Large intestine (tissue), 3 donors: Measurements from ENCODE around the gene CPNE4. TPM values are rescaled to one million over a fixed set of nuclear protein-coding genes. Genes with fewer than 3 reads are reported as not detected.

Source experiments
- DNase-seq, 2 donors: peaks; one replicate each; pipeline versions ENCODE4 v3.0.0 to v3.0.0-alpha.2; 2013
- H3K27ac ChIP-seq: one replicate; pipeline ENCODE4 v1.5.1; 2013; ENCODE audit warnings: low read length
- H3K27me3 ChIP-seq: 2 replicates; pipeline ENCODE4 v1.6.1; 2013; ENCODE audit warnings: low read length; ENCODE audit not compliant: control insufficient read depth, insufficient read depth
- H3K36me3 ChIP-seq: 2 replicates; pipeline ENCODE4 v1.6.1; 2013; ENCODE audit warnings: low read length; ENCODE audit not compliant: control insufficient read depth, insufficient read depth
- H3K4me1 ChIP-seq: one replicate; pipeline ENCODE4 v1.6.1; 2013; ENCODE audit warnings: low read length; ENCODE audit not compliant: control insufficient read depth, insufficient read depth
- H3K4me3 ChIP-seq: one replicate; pipeline ENCODE4 v1.5.1; 2013; ENCODE audit warnings: low read length
- H3K9me3 ChIP-seq: one replicate; pipeline ENCODE4 v1.6.1; 2013; ENCODE audit warnings: mild to moderate bottlenecking, low read depth, low read length, moderate library complexity; ENCODE audit not compliant: control insufficient read depth
- WGBS: methylation state at CpG from one replicate; pipeline ENCODE4 v1.1.5; 2013; ENCODE audit warnings: low lambda C conversion rate; ENCODE audit not compliant: insufficient coverage; 5-methylcytosine and 5-hydroxymethylcytosine counted together
- polyA plus RNA-seq: library from polyadenylated mRNA; unstranded; fragments of 120-200 nt; gene quantifications from one replicate; pipeline ENCODE4 v1.2.1, GENCODE V29; 2013

The CPNE4 gene
- polyA plus RNA-seq, 1 donor, result 2.9 TPM

DNA sequence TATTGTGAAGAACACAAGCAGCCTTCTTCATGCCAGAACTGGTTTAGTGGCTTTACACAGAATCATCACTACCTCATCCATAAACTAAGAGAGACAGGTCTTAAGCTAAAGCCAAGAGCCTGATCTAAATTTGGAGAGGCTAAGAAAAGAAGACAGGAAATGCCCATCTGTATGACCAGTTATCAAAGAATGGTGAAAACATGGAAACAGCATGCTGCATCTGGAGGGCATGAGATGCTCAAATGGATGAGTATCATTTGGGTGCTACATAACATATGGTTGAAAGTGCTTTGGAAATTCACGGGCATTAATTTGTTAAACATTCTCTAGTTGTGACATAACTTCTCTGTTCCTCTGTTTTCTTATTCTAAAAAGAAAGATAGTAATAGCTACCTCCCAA, 112.5 kb downstream of the CPNE4 start:
- Histone ChIP-seq H3K27ac (no peak overlapping the region), H3K36me3 (no peaks in the 10 kb centered on the region), H3K4me1 (no peaks in the 10 kb centered on the region), H3K4me3 (no peak overlapping the region), H3K9me3 (no peaks in the 10 kb centered on the region), H3K27me3 (no peaks in the 10 kb centered on the region)
- no peak for DNase-seq
- WGBS, result no CpG with 5 or more reads among the region's 1 CpG

DNA sequence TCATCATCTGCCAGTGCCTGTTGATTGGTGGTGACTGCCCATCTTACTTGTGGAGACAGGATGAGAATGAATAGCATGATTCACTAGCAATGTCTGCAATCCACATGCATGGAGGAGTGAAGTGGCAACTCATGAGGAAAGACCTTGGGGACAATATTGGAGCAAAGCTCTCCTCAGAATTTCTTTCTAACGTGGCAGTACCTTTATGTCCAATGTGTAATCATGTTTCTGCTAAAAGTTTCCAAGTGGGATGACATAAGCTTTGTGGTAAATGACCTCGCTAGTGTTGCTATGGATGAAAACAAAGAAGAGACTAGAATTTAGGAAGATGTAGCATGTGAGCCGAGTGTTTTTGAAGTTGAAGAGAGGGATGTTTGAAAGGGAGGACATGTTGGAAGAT, 117.8 kb downstream of the CPNE4 start:
- Histone ChIP-seq H3K4me3 (no peak overlapping the region), H3K27me3 (no peaks in the 10 kb centered on the region), H3K27ac (no peak overlapping the region), H3K36me3 (no peaks in the 10 kb centered on the region), H3K9me3 (no peaks in the 10 kb centered on the region), H3K4me1 (no peaks in the 10 kb centered on the region)
- DNase-seq, result no peak
- WGBS, result 100% methylated on average over 2 of the region's 3 CpGs

DNA sequence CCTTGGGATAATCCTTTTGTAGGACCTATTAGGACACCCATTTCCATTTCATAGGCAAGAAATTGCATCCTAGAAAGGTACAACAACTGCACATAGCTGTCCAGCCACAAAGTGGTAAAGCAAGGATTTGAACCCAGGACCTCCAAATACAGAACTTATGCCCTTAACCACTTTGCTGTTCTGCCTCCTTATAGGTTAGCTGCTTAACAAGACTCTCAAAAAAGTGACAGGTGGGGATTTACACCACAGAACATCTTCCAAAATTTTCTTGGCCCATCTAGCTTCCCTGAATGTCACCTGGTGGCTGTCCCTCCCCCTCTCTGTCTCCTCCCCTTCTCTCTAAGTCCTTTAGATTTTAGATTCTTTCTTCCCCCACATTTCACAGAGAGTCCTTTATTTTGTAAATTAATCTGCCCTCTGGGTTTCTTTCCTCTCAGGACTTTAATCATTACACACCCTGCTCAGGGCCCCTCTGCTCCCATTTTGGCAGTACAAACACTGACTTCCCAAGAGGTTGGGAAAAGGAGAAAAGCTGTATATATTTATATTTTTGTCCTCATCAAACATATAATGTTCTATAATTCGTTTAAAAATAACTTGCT, 120.6 kb downstream of the CPNE4 start:
- H3K4me1 ChIP-seq, result no peaks in the 10 kb centered on the region
- no peak overlapping the region for H3K27ac ChIP-seq
- no peak overlapping the region for H3K4me3 ChIP-seq
- WGBS, result no CpG with 5 or more reads among the region's 1 CpG
- no peak for DNase-seq
- H3K9me3 ChIP-seq, result no peaks in the 10 kb centered on the region
- no peaks in the 10 kb centered on the region for H3K27me3 ChIP-seq
- no peaks in the 10 kb centered on the region for H3K36me3 ChIP-seq

DNA sequence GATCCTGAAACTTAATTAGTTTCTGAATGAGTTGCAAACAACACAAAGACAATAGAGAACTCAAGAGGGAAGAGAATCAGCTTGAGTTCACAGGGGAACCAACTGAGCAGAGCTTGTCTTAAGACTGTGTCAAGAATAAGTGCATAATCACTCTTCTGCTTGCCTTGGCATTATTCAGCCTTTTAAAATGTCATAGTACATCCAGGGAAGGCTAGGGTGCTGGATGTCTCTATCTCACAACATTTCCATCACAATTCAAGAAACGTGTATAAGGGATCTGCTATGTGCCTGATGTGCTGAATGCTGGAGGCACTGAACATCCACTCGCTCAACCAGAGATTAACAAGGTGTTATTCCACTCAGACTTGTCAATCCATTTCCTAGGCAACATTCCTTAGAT, 122.6 kb downstream of the CPNE4 start:
- no CpG with 5 or more reads among the region's 2 CpGs for WGBS
- no peaks in the 10 kb centered on the region for H3K27me3 ChIP-seq
- no peak overlapping the region for H3K4me3 ChIP-seq
- H3K4me1 ChIP-seq, result no peaks in the 10 kb centered on the region
- no peaks in the 10 kb centered on the region for H3K36me3 ChIP-seq
- no peak for DNase-seq
- H3K27ac ChIP-seq, result no peak overlapping the region
- H3K9me3 ChIP-seq, result no peaks in the 10 kb centered on the region

DNA sequence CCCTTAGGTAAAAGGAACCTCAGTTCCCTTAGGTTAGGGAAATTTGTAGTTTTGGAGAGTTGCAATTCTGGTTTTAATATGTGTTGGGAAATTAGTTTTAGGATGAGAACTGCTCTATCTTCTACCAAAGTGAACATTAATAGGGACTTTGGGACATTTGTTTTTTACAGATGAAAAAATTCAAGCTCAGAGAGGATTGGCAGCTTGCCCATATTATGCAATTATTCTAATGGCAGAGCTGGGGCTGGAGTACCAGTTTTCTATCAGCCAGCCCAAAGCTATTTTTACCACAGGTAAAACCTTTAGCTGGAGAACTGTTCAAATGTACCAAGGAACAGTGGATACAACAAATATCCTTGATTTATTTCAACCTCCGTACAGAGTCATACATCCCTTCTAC, 127.0 kb downstream of the CPNE4 start:
- no peaks in the 10 kb centered on the region for H3K36me3 ChIP-seq
- no peak for DNase-seq
- 100% methylated on average over 1 of the region's 1 CpG for WGBS
- no peaks in the 10 kb centered on the region for H3K9me3 ChIP-seq
- no peaks in the 10 kb centered on the region for H3K4me1 ChIP-seq
- no peak overlapping the region for H3K4me3 ChIP-seq
- H3K27me3 ChIP-seq, result no peaks in the 10 kb centered on the region
- H3K27ac ChIP-seq, result no peak overlapping the region

DNA sequence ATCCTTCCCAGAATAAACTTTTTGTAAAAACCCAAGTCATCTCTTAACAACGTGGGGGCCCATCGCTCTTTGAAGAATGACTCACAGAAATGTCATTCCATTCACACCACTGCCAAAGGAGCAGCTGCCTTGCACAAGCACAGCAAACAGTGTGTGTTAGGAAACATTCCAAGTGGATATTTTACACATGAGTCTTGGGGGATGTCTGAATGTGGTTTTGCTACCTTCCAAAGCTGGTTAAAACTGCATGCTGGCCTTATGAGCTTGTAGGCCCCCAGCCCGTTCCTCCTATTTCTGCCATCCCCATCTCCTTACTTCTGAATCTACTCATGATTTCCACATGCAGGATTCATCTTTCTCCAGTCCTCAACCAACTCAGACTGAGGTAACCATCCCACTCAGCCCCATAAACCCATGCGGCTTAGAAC, 130.8 kb downstream of the CPNE4 start:
- Histone ChIP-seq H3K27ac (no peak overlapping the region), H3K4me3 (no peak overlapping the region), H3K4me1 (no peaks in the 10 kb centered on the region), H3K27me3 (no peaks in the 10 kb centered on the region), H3K9me3 (no peaks in the 10 kb centered on the region), H3K36me3 (no peaks in the 10 kb centered on the region)
- DNase-seq, result no peak
- WGBS, result 100% methylated on average over 1 of the region's 4 CpGs

DNA sequence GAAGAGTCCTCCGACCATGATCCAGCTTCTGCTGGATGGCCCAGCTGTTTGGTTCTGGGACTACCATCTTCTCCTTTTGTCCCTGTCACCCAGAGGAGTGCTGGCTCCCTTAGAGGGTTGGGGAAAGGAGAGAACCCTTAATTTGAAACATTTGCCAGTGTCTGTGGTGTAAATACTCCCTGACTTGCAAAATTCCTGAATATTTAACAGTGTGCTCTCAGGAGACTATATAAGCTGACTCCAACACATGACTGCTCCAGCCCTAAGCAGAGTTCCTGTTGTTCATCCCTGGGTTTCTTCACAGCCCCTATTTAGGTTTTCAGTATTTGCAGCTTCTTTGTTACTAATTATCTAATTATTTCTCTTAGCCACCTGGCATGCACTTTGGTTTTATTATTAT, 133.1 kb downstream of the CPNE4 start:
- Histone ChIP-seq H3K4me3 (no peak overlapping the region), H3K27ac (no peak overlapping the region), H3K4me1 (no peaks in the 10 kb centered on the region), H3K27me3 (no peaks in the 10 kb centered on the region), H3K36me3 (no peaks in the 10 kb centered on the region), H3K9me3 (no peaks in the 10 kb centered on the region)
- no CpG with 5 or more reads among the region's 1 CpG for WGBS
- DNase-seq, result no peak

DNA sequence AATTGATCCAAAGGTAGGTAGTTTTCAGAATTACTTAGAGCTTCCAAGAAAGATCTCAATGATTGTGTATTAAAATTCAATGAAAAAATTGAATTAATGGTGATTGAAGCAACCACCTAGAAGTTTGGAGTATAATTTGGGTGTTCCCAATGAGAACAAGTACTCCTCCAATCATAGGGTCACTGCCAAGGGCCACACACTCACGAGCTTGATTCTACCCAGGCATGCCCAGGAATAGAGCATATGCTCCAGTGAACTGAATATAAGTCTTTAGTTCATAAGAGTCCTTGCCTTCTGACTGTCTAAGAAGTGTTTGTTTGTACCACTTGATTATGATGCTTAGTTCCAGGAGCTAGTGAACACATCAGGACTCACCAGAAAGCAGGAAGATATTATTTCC, 133.9 kb downstream of the CPNE4 start:
- no peaks in the 10 kb centered on the region for H3K4me1 ChIP-seq
- no peaks in the 10 kb centered on the region for H3K36me3 ChIP-seq
- no peak overlapping the region for H3K27ac ChIP-seq
- no peak for DNase-seq
- H3K9me3 ChIP-seq, result no peaks in the 10 kb centered on the region
- H3K4me3 ChIP-seq, result no peak overlapping the region
- no CpG with 5 or more reads among the region's 1 CpG for WGBS
- no peaks in the 10 kb centered on the region for H3K27me3 ChIP-seq

DNA sequence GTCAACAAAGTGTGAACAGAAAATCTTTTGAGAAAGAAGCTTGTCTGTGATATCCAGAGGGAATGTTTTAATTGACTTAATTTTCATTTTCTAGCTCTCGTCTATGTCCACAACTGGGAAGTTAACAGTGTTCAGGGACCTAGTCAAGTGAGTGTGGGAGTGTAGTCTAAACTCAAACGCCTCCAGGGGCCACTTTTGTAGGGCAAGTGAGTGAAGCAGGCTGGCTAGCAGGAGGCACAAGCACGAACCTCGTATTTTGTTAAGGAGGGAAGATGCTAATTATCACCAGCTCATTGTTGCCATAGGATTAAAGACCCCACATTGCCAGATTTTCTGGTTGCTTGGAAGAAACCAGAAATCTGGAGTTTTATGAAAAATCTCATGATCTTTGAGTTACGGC, 135.8 kb downstream of the CPNE4 start:
- H3K36me3 ChIP-seq, result no peaks in the 10 kb centered on the region
- no peaks in the 10 kb centered on the region for H3K9me3 ChIP-seq
- no peak overlapping the region for H3K27ac ChIP-seq
- no peak for DNase-seq
- 74% methylated on average over 2 of the region's 5 CpGs for WGBS
- H3K4me1 ChIP-seq, result no peaks in the 10 kb centered on the region
- no peak overlapping the region for H3K4me3 ChIP-seq
- H3K27me3 ChIP-seq, result no peaks in the 10 kb centered on the region

DNA sequence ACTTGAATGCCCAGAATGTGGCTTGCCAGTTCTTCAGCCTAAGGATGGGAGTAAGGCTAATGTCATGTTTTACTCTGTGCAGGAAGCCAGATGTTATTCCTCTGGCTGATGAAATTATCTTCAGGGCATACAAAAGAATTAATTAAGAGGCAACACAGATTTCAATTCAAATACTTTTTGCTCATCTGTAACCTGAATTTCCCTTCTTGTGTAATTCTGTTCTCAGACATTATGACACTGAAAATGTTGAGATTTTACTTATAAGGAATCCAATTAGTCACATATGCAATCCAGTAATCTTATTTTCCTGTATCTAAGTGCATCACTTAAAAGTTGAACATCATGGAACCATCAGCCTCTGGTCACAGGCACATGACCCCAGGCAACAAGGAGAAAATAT, 136.5 kb downstream of the CPNE4 start:
- DNase-seq, result no peak
- Histone ChIP-seq H3K27ac (no peak overlapping the region), H3K4me1 (no peaks in the 10 kb centered on the region), H3K36me3 (no peaks in the 10 kb centered on the region), H3K9me3 (no peaks in the 10 kb centered on the region), H3K27me3 (no peaks in the 10 kb centered on the region), H3K4me3 (no peak overlapping the region)

DNA sequence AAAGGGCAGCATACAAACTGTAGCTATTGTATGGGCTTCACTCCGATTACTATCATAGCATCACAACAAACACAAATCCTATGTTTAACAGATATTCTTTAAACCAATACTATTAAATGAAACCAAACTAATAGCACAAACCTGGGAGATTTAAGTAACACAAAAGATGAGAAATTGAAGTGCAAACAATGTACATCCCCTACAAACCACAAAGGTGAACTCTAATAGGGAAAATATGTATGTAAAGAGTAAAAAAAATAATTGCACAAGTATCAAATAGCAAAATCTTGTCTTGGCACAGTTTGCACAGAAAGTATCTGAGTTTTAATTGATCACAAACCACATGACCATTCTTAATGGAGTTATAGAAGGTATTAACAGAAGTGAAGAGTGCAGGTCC, 138.5 kb downstream of the CPNE4 start:
- H3K36me3 ChIP-seq, result no peaks in the 10 kb centered on the region
- whole genome bisulfite sequencing, result 100% methylated on average over 1 of the region's 1 CpG
- H3K27ac ChIP-seq, result no peak overlapping the region
- H3K4me1 ChIP-seq, result no peaks in the 10 kb centered on the region
- H3K4me3 ChIP-seq, result no peak overlapping the region
- no peaks in the 10 kb centered on the region for H3K9me3 ChIP-seq
- DNase-seq, result no peak
- H3K27me3 ChIP-seq, result no peaks in the 10 kb centered on the region
